Osteoblast (primary cell): ENCODE data around the gene TAF10. TPM values are rescaled to one million over a fixed set of nuclear protein-coding genes. Genes with fewer than 3 reads are reported as not detected.

Experiments
- DNase-seq: peaks from one replicate; pipeline ENCODE4 v3.0.0; 2011; ENCODE audit warnings: low spot score, mixed read lengths; ENCODE audit not compliant: insufficient read length; ENCODE audit errors: missing footprints
- H2AFZ ChIP-seq: 2 replicates; pipeline ENCODE4 v1.6.0; 2011; ENCODE audit warnings: mild to moderate bottlenecking, low read length
- H3K27ac ChIP-seq: 2 replicates; pipeline ENCODE4 v1.5.1; 2011; ENCODE audit warnings: mild to moderate bottlenecking, low read depth, low read length, moderate library complexity
- H3K27me3 ChIP-seq: 2 replicates; pipeline ENCODE4 v1.6.0; 2012; ENCODE audit warnings: mild to moderate bottlenecking, control low read depth, inconsistent platforms, low read length, moderate library complexity; ENCODE audit not compliant: insufficient read depth
- H3K36me3 ChIP-seq: 2 replicates; pipeline ENCODE4 v1.5.1; 2011; ENCODE audit warnings: mild to moderate bottlenecking, low read length, control low read depth, moderate library complexity; ENCODE audit not compliant: insufficient read depth
- H3K4me1 ChIP-seq: 2 replicates; pipeline ENCODE4 v1.5.1; 2011; ENCODE audit warnings: mild to moderate bottlenecking, low read length, control low read depth, moderate library complexity; ENCODE audit not compliant: insufficient read depth
- H3K4me2 ChIP-seq: 2 replicates; pipeline ENCODE4 v1.6.0; 2011; ENCODE audit warnings: mild to moderate bottlenecking, low read length; ENCODE audit not compliant: insufficient read depth
- H3K4me3 ChIP-seq: fragments of 200-600 bp; sonication (generic); 3 replicates; pipeline ENCODE4 v1.5.1; 2012; ENCODE audit warnings: mild to moderate bottlenecking, low read length, inconsistent platforms; ENCODE audit not compliant: insufficient read depth
- H3K79me2 ChIP-seq: 2 replicates; pipeline ENCODE4 v1.6.0; 2012; ENCODE audit warnings: mild to moderate bottlenecking, low read length, control low read depth, inconsistent platforms; ENCODE audit not compliant: insufficient read depth
- H3K9me3 ChIP-seq: 2 replicates; pipeline ENCODE4 v1.5.1; 2011; ENCODE audit warnings: low read depth, low read length, control low read depth
- H4K20me1 ChIP-seq: 2 replicates; pipeline ENCODE4 v1.6.0; 2012; ENCODE audit warnings: mild to moderate bottlenecking, low read length, control low read depth; ENCODE audit not compliant: insufficient read depth
- total RNA-seq: library from RNA; depleted of rRNA; stranded (reverse); fragments of >200 nt; gene quantifications from 2 replicates; pipeline ENCODE4 v1.2.3, GENCODE V29; 2012
- TF ChIP-seq, protein P1 (sequence below): IDR thresholded peaks from 2 replicates; pipeline ENCODE4 v1.5.1; 2011; ENCODE audit warnings: mild to moderate bottlenecking, low read depth, low read length, moderate library complexity; ENCODE audit errors: extremely low read depth

The TAF10 gene
- total RNA-seq, 1 donor, result 23.5 TPM

DNA sequence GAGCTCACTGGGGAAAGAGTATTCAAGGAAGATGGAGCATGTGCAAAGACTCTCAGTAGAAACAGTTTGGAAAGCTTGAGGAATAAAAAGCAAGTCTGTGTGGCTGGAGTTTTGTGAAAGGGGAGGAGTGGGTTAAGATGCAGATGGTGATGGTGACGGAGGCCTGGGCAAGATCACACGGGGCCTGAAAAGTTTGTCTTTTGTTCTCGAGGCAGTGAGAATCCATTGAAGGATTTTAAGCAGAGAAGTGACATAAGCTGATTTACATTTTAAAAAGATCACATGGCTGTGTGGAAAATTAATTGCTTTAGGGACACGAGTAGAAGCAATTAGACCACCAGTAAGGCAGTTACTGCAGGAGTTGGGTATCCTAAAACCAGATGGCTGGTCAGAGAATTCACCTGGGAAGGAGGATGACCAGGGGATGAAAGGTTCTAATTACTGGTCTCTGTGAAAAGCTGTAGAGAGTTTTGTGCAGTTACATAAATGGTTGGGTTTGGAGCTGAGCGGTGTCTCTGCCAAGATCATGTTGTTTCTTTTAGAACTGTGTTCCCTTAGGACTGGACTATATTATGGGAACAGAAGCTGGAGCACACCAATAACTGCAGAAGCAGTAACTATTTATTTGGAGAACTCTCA is 15.7 kb downstream of the TAF10 start:
- Histone ChIP-seq H3K4me1 (no peaks in the 10 kb centered on the region), H3K9me3 (no peaks in the 10 kb centered on the region), H2AFZ (no peak overlapping the region), H3K27ac (no peak overlapping the region), H3K36me3 (peaks cover 60% of the 10 kb centered on the region), H3K27me3 (no peaks in the 10 kb centered on the region), H3K4me3 (no peak overlapping the region), H3K79me2 (peaks cover 45% of the 10 kb centered on the region), H3K4me2 (no peak overlapping the region), H4K20me1 (peaks cover 14% of the 10 kb centered on the region)
- TF ChIP-seq, protein P1, sequence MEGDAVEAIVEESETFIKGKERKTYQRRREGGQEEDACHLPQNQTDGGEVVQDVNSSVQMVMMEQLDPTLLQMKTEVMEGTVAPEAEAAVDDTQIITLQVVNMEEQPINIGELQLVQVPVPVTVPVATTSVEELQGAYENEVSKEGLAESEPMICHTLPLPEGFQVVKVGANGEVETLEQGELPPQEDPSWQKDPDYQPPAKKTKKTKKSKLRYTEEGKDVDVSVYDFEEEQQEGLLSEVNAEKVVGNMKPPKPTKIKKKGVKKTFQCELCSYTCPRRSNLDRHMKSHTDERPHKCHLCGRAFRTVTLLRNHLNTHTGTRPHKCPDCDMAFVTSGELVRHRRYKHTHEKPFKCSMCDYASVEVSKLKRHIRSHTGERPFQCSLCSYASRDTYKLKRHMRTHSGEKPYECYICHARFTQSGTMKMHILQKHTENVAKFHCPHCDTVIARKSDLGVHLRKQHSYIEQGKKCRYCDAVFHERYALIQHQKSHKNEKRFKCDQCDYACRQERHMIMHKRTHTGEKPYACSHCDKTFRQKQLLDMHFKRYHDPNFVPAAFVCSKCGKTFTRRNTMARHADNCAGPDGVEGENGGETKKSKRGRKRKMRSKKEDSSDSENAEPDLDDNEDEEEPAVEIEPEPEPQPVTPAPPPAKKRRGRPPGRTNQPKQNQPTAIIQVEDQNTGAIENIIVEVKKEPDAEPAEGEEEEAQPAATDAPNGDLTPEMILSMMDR, result no peak
- DNase-seq, result no peak

DNA sequence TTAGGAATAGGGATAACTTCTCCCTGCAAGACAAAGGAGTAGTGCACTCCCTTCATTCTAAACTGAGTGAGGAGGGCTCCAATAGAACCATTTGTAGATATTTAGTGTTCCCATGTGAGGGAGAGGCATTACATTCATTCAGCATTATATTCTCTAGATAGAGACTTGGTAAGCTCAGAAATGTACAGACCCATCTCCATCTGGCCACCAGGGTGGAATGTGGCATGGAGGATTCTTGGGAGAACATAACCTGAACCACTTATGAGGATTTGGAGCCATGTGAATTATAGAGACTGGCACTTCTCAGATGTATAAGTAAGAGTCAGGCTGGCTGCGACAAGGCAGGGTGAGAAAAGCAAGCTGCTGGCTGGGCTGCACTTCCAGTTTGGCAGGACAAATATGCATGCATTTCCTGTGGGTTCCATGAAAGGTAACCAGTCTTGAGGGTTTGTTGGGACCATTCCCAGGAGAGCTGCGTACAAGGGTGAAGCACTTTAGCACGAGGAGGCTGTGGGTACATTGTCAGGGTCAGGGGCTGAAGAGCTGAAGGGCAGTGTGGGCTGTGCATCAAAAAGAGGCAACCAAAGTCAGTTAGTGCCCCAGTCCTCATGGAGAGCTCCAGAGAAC is 17.8 kb downstream of the TAF10 start:
- no peak overlapping the region for H3K27ac ChIP-seq

DNA sequence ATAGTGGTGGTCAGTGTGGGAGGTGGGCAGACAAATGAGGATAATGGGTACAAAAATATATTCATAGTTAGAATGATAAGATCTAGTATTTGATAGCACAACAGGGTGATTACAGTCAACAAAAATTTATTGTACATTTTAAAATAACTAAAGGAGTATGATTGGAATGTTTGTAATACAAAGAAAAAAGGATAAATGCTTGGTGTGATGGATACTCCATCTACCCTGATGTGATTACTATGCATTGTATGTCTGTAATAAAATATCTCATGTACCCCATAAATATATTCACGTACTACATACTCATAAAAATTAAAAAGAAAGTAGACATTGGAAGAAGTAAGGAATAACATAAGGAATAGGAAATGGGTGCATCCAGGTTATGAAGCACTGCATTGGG is 24.0 kb downstream of the TAF10 start:
- TF ChIP-seq, protein P1, result no peak
- Histone ChIP-seq H3K36me3 (no peaks in the 10 kb centered on the region), H3K27me3 (no peaks in the 10 kb centered on the region), H3K27ac (no peak overlapping the region), H3K79me2 (no peaks in the 10 kb centered on the region), H4K20me1 (no peaks in the 10 kb centered on the region), H2AFZ (no peak overlapping the region), H3K9me3 (no peaks in the 10 kb centered on the region), H3K4me2 (no peak overlapping the region), H3K4me3 (no peak overlapping the region), H3K4me1 (no peaks in the 10 kb centered on the region)
- DNase-seq, result no peak

More for the DNA sequence above, 17.8 kb downstream of the TAF10 start:
- H3K36me3 ChIP-seq, result peaks cover 39% of the 10 kb centered on the region
- TF ChIP-seq, protein P1, result no peak
- H3K4me3 ChIP-seq, result no peak overlapping the region
- no peak for DNase-seq
- peaks cover 6% of the 10 kb centered on the region for H4K20me1 ChIP-seq
- H3K27me3 ChIP-seq, result no peaks in the 10 kb centered on the region
- no peaks in the 10 kb centered on the region for H3K9me3 ChIP-seq
- H3K4me1 ChIP-seq, result no peaks in the 10 kb centered on the region
- H2AFZ ChIP-seq, result no peak overlapping the region
- peaks cover 24% of the 10 kb centered on the region for H3K79me2 ChIP-seq
- no peak overlapping the region for H3K4me2 ChIP-seq

DNA sequence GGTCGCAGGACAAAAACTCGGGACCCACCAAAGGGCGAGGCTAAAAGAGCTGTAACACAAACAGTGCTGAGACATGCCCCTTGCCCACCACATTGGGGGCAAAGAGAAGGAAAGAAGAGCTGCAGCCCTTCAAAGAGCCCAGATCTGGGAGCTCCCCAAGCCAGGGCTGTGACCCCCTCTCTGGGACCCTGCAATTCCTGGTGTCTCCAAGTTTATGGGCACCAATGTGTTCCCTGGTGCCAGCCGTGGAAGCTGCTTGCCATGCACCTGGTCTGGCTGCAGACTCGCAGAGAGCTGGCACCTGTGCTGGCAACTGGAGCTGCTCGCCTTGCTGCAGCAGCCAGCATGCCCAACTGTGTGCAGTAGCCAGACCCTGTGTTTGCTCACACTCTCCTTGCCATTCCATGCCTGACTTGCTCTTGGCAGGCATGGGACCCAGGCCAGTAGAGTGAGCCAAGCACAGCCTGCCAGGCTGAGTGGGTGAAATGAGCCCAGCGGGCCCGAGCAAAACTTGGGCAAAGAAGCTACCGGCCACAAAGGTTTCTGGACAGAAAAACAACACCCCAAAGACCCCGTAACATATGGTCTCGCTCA is 24.6 kb downstream of the TAF10 start:
- TF ChIP-seq, protein P1, result no peak
- H2AFZ ChIP-seq, result no peak overlapping the region
- no peaks in the 10 kb centered on the region for H3K9me3 ChIP-seq
- no peaks in the 10 kb centered on the region for H3K36me3 ChIP-seq
- H3K79me2 ChIP-seq, result no peaks in the 10 kb centered on the region
- no peaks in the 10 kb centered on the region for H4K20me1 ChIP-seq
- no peak overlapping the region for H3K4me3 ChIP-seq
- H3K27me3 ChIP-seq, result no peaks in the 10 kb centered on the region
- no peaks in the 10 kb centered on the region for H3K4me1 ChIP-seq
- H3K27ac ChIP-seq, result no peak overlapping the region
- no peak for DNase-seq
- no peak overlapping the region for H3K4me2 ChIP-seq
